IMR-90 (cell line): Measurements from ENCODE around the gene ATRNL1.

Experiments
- CTCF ChIP-seq: conservative IDR thresholded peaks from 2 replicates; pipeline ENCODE4 v1.5.1; 2012; ENCODE audit warnings: mild to moderate bottlenecking, low read depth, low read length, improper control_type of control experiment
- ELK1 ChIP-seq: fragments of 150-350 bp; IDR thresholded peaks from 2 replicates; pipeline ENCODE4 v1.6.1; 2016; ENCODE audit warnings: low read depth, mild to moderate bottlenecking, low read length, moderate library complexity, borderline replicate concordance
- POLR2A ChIP-seq: IDR thresholded peaks from 2 replicates; pipeline ENCODE4 v1.6.1; 2012; ENCODE audit warnings: mild to moderate bottlenecking, low read depth, low read length
- RAD21 ChIP-seq: IDR thresholded peaks from 2 replicates; pipeline ENCODE4 v1.6.1; 2012; ENCODE audit warnings: low read length, improper control_type of control experiment
- RFX5 ChIP-seq: IDR thresholded peaks from 2 replicates; pipeline ENCODE4 v1.8.0; 2012; ENCODE audit warnings: low read depth, mild to moderate bottlenecking, low read length, moderate library complexity

- no peak for TF ChIP-seq POLR2A
- TF ChIP-seq RAD21, result no peak
- TF ChIP-seq CTCF, result no peak
- no peak for TF ChIP-seq ELK1
- no peak for TF ChIP-seq RFX5
Observed at GRCh38 chr10:115957786-115958442, 864.7 kb downstream of the ATRNL1 start.
